Measurements from ENCODE around the gene RBBP8NL.

RBBP8NL gene

GRCh38 chr20:62448788-62449187, 21.4 kb upstream of the RBBP8NL start:
- ATAC-seq = no peak
- no peak for TF ChIP-seq GLIS3 (CRISPR knock-in tag; IDR thresholded peaks at IDR 0.05)
- no peak for TF ChIP-seq TCF4 (CRISPR knock-in tag; IDR thresholded peaks at IDR 0.05; ENCODE audit: borderline replicate concordance)
- TF ChIP-seq PPARA (CRISPR knock-in tag; IDR thresholded peaks at IDR 0.05; ENCODE audit: borderline replicate concordance) = no peak
- TF ChIP-seq, protein P1, sequence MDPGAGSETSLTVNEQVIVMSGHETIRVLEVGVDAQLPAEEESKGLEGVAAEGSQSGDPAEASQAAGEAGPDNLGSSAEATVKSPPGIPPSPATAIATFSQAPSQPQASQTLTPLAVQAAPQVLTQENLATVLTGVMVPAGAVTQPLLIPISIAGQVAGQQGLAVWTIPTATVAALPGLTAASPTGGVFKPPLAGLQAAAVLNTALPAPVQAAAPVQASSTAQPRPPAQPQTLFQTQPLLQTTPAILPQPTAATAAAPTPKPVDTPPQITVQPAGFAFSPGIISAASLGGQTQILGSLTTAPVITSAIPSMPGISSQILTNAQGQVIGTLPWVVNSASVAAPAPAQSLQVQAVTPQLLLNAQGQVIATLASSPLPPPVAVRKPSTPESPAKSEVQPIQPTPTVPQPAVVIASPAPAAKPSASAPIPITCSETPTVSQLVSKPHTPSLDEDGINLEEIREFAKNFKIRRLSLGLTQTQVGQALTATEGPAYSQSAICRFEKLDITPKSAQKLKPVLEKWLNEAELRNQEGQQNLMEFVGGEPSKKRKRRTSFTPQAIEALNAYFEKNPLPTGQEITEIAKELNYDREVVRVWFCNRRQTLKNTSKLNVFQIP (CRISPR knock-in tag; IDR thresholded peaks at IDR 0.05; ENCODE audit: borderline replicate concordance, low read depth) = no peak
- TF ChIP-seq ZNF565 (CRISPR knock-in tag; conservative IDR thresholded peaks at IDR 0.05; ENCODE audit: low read depth) = no peak
- no peak for TF ChIP-seq OSR1 (CRISPR knock-in tag; IDR thresholded peaks at IDR 0.05)
- no peak for TF ChIP-seq SNAI2 (CRISPR knock-in tag; IDR thresholded peaks at IDR 0.05)
- no peak for TF ChIP-seq ZNF70 (CRISPR knock-in tag; IDR thresholded peaks at IDR 0.05)
- no peak for TF ChIP-seq BACH2 (CRISPR knock-in tag; IDR thresholded peaks at IDR 0.05; ENCODE audit: borderline replicate concordance)
- TF ChIP-seq PATZ1 (CRISPR knock-in tag; IDR thresholded peaks at IDR 0.05; ENCODE audit: borderline replicate concordance) = no peak
- no peak for TF ChIP-seq CSDC2 (CRISPR knock-in tag; IDR thresholded peaks at IDR 0.05)
- no peak for TF ChIP-seq ZFP30 (CRISPR knock-in tag; IDR thresholded peaks at IDR 0.05)
- no peak for TF ChIP-seq ISL1 (CRISPR knock-in tag; IDR thresholded peaks at IDR 0.05)
- TF ChIP-seq, protein P2, sequence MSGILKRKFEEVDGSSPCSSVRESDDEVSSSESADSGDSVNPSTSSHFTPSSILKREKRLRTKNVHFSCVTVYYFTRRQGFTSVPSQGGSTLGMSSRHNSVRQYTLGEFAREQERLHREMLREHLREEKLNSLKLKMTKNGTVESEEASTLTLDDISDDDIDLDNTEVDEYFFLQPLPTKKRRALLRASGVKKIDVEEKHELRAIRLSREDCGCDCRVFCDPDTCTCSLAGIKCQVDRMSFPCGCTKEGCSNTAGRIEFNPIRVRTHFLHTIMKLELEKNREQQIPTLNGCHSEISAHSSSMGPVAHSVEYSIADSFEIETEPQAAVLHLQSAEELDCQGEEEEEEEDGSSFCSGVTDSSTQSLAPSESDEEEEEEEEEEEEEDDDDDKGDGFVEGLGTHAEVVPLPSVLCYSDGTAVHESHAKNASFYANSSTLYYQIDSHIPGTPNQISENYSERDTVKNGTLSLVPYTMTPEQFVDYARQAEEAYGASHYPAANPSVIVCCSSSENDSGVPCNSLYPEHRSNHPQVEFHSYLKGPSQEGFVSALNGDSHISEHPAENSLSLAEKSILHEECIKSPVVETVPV (CRISPR knock-in tag; IDR thresholded peaks at IDR 0.05) = no peak
- TF ChIP-seq ARNTL (CRISPR knock-in tag; IDR thresholded peaks at IDR 0.05; ENCODE audit: borderline replicate concordance, low read depth) = no peak

- no peak for ATAC-seq
- no peak for TF ChIP-seq PPARA (CRISPR knock-in tag; IDR thresholded peaks at IDR 0.05; ENCODE audit: borderline replicate concordance)
- TF ChIP-seq BACH2 (CRISPR knock-in tag; IDR thresholded peaks at IDR 0.05; ENCODE audit: borderline replicate concordance) = no peak
- no peak for TF ChIP-seq ISL1 (CRISPR knock-in tag; IDR thresholded peaks at IDR 0.05)
- TF ChIP-seq, protein P3, sequence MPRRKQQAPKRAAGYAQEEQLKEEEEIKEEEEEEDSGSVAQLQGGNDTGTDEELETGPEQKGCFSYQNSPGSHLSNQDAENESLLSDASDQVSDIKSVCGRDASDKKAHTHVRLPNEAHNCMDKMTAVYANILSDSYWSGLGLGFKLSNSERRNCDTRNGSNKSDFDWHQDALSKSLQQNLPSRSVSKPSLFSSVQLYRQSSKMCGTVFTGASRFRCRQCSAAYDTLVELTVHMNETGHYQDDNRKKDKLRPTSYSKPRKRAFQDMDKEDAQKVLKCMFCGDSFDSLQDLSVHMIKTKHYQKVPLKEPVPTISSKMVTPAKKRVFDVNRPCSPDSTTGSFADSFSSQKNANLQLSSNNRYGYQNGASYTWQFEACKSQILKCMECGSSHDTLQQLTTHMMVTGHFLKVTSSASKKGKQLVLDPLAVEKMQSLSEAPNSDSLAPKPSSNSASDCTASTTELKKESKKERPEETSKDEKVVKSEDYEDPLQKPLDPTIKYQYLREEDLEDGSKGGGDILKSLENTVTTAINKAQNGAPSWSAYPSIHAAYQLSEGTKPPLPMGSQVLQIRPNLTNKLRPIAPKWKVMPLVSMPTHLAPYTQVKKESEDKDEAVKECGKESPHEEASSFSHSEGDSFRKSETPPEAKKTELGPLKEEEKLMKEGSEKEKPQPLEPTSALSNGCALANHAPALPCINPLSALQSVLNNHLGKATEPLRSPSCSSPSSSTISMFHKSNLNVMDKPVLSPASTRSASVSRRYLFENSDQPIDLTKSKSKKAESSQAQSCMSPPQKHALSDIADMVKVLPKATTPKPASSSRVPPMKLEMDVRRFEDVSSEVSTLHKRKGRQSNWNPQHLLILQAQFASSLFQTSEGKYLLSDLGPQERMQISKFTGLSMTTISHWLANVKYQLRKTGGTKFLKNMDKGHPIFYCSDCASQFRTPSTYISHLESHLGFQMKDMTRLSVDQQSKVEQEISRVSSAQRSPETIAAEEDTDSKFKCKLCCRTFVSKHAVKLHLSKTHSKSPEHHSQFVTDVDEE (CRISPR knock-in tag; IDR thresholded peaks at IDR 0.05) = no peak
- TF ChIP-seq OSR1 (CRISPR knock-in tag; IDR thresholded peaks at IDR 0.05) = no peak
- TF ChIP-seq, protein P1 (CRISPR knock-in tag; IDR thresholded peaks at IDR 0.05; ENCODE audit: borderline replicate concordance, low read depth) = no peak
- TF ChIP-seq GLIS3 (CRISPR knock-in tag; IDR thresholded peaks at IDR 0.05) = no peak
- TF ChIP-seq ZC3H10 (CRISPR knock-in tag; IDR thresholded peaks at IDR 0.05) = no peak
- TF ChIP-seq, protein P2 (CRISPR knock-in tag; IDR thresholded peaks at IDR 0.05) = no peak
- no peak for TF ChIP-seq PATZ1 (CRISPR knock-in tag; IDR thresholded peaks at IDR 0.05; ENCODE audit: borderline replicate concordance)
- TF ChIP-seq SNAI2 (CRISPR knock-in tag; IDR thresholded peaks at IDR 0.05) = no peak
- no peak for TF ChIP-seq RARB (CRISPR knock-in tag; IDR thresholded peaks at IDR 0.05)
- TF ChIP-seq ZFP3 (CRISPR knock-in tag; IDR thresholded peaks at IDR 0.05) = no peak
- TF ChIP-seq CSDC2 (CRISPR knock-in tag; IDR thresholded peaks at IDR 0.05) = no peak
- TF ChIP-seq TOX (CRISPR knock-in tag; IDR thresholded peaks at IDR 0.05; ENCODE audit: borderline replicate concordance) = no peak
- TF ChIP-seq ZNF70 (CRISPR knock-in tag; IDR thresholded peaks at IDR 0.05) = no peak
- no peak for TF ChIP-seq ESRRG (CRISPR knock-in tag; IDR thresholded peaks at IDR 0.05)
- TF ChIP-seq ZNF565 (CRISPR knock-in tag; conservative IDR thresholded peaks at IDR 0.05; ENCODE audit: low read depth) = no peak
- TF ChIP-seq CREB5 (CRISPR knock-in tag; IDR thresholded peaks at IDR 0.05; ENCODE audit: low read depth) = no peak
Measured at GRCh38 chr20:62448038-62448437, 20.7 kb upstream of the RBBP8NL start.

All from SK-N-SH treated with all-trans-retinoic acid at 6 μM for 48 hours (cell line).